Aorta (tissue), 5 donors: ENCODE measurements around the gene ATP5IF1. TPM values are rescaled to one million over a fixed set of nuclear protein-coding genes. Genes with fewer than 3 reads are reported as not detected.

Source experiments
- ATAC-seq: fragments of 200-7000 bp; cut with Tn5 transposase; one replicate; pipeline ENCODE4 v1.9.1; 2022; ENCODE audit warnings: moderate library complexity; ENCODE audit not compliant: low FRiP score
- DNase-seq, 2 donors: peaks; one replicate each; pipeline ENCODE4 v3.0.0-alpha.2; 2020
- H3K27ac ChIP-seq, 2 donors: one replicate each; pipeline ENCODE4 v1.5.1; 2013; ENCODE audit warnings: low read length in 2 of 2, mild to moderate bottlenecking in 2 of 2, moderate library complexity in 2 of 2, control low read depth in 1 of 2, inconsistent platforms in 1 of 2, low read depth in 1 of 2
- H3K27me3 ChIP-seq, 2 donors: one replicate each; pipeline ENCODE4 v1.6.1; 2013; ENCODE audit warnings: control low read depth in 1 of 2, low read length in 1 of 2, mild to moderate bottlenecking in 1 of 2, moderate library complexity in 1 of 2; ENCODE audit not compliant: insufficient read depth in 2 of 2, control insufficient read depth in 1 of 2
- H3K36me3 ChIP-seq, 2 donors: one replicate each; pipeline ENCODE4 v1.6.1; 2013; ENCODE audit warnings: control low read depth in 1 of 2, low read length in 1 of 2, mild to moderate bottlenecking in 1 of 2; ENCODE audit not compliant: insufficient read depth in 2 of 2, control insufficient read depth in 1 of 2
- H3K4me1 ChIP-seq, 2 donors: one replicate each; pipeline ENCODE4 v1.6.1; 2013; ENCODE audit warnings: low read length in 2 of 2, control low read depth in 1 of 2, mild to moderate bottlenecking in 1 of 2, moderate library complexity in 1 of 2; ENCODE audit not compliant: insufficient read depth in 2 of 2, control insufficient read depth in 1 of 2
- H3K4me3 ChIP-seq, 2 donors: one replicate each; pipeline ENCODE4 v1.5.1; 2013; ENCODE audit warnings: low read length in 2 of 2, control low read depth in 1 of 2, mild to moderate bottlenecking in 1 of 2
- H3K9me3 ChIP-seq: one replicate; pipeline ENCODE4 v1.6.1; 2013; ENCODE audit warnings: mild to moderate bottlenecking, low read length; ENCODE audit not compliant: control insufficient read depth
- WGBS, 2 donors: extraction: QIAGEN DNeasy Blood & Tissue Kit; methylation state at CpG; one replicate each; pipeline ENCODE4 v1.1.7; 2013; 5-methylcytosine and 5-hydroxymethylcytosine counted together
- intact Hi-C, 2 donors: fragments of 100-400 bp; cut with DNase I; formaldehyde crosslinking; loops; one replicate each; pipeline versions ENCODE4 v1.14.2 to v1.15.0; 2022
- polyA plus RNA-seq, 2 donors: library from polyadenylated mRNA; stranded (reverse); fragments of 200-250 nt; gene quantifications; one replicate each; pipeline ENCODE4 v1.2.3, GENCODE V29; 2013
- total RNA-seq, 2 donors: library from RNA; stranded (reverse); fragmentation: NEBNext Ultra II Directional; extraction: Animal tissue kit (Norgen Biotek cat#: 25700); gene quantifications; one replicate each; pipeline ENCODE4 v1.2.1, GENCODE V29; 2021
- donor health status: healthy with polysubstance abuse.
- donor health status: Bipolar disorder and iron deficiency.
- donor health status: DM: no; HTN: no; CAD: no.
- donor health status: DM: no; HTN: no; CAD: no.
- donor health status: DM: yes; HTN: yes; CAD: no.

Gene ATP5IF1
- total and polyA plus RNA-seq, 4 donors = 56.3 to 391 (median 153) TPM

DNA sequence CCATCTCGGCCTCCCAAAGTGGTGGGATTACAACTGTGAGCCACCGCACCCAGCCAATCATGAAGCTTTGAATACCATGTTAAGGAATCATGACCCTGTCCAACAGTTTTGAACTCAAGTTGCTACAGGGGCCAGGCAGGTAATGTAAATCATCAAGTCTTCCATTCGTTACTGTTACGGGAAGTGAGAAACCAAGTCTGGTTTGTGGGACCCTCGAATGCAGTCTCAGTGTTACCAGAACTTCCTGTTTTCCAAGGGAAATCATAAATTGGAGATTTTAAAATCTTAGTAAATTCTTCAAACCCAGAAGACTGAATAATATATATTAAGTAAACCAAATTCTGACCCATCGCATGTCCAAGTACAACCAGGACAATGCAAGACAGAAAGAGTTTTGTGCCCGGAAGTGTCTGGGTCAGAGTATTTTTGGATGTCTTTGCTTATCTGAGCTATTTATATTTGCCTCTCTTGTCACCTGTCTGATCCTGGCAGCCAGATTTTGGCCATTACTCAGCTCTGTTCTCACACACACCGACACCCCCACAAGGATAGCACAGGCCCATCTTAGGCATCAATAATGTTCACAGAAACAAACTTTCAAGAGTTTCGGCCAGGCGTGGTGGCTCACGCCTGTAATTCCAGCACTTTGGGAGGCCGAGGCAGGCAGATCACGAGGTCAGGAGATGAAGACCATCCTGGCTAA, 8.8 kb downstream of the ATP5IF1 start:
- Histone ChIP-seq H3K4me1 (no peaks in the 10 kb centered on the region), H3K9me3 (no peaks in the 10 kb centered on the region), H3K4me3 (no peak overlapping the region), H3K36me3 (no peaks in the 10 kb centered on the region), H3K27ac (no peak overlapping the region), H3K27me3 (no peaks in the 10 kb centered on the region)
- 83 to 86% methylated on average over 13 of the region's 13 CpGs for WGBS, 2 donors
- intact Hi-C loops = no loop called here
- no peak for DNase-seq
- ATAC-seq = no peak

DNA sequence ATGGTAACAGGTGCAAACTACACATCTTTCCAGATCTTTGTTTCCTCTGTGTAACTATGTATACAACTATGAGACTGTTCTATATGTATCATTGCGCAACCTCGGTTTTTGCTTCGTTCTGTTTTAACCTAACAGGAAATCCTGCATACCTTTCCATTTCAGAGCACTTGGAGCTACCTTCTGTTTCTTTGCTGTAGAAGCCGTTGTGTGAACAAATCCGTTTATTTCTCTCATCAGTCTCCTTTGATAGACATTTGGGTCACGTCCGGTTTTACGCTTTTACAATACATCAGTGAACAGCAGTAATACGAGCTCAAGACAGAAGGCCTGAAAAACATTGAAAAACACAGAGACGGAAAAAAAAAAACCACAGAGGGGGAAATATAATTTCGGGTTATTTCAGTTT, 10.5 kb downstream of the ATP5IF1 start:
- intact Hi-C loops = no loop called here
- ATAC-seq (no peak), DNase-seq (no peak)
- Histone ChIP-seq H3K4me3 (peak overlapping the region in 1 of 2 donors; percentile 40), H3K4me1 (no peaks in the 10 kb centered on the region), H3K9me3 (no peaks in the 10 kb centered on the region), H3K27ac (no peak overlapping the region), H3K27me3 (no peaks in the 10 kb centered on the region), H3K36me3 (no peaks in the 10 kb centered on the region)
- WGBS, 2 donors = 48 to 78% methylated on average over 11 of the region's 11 CpGs

DNA sequence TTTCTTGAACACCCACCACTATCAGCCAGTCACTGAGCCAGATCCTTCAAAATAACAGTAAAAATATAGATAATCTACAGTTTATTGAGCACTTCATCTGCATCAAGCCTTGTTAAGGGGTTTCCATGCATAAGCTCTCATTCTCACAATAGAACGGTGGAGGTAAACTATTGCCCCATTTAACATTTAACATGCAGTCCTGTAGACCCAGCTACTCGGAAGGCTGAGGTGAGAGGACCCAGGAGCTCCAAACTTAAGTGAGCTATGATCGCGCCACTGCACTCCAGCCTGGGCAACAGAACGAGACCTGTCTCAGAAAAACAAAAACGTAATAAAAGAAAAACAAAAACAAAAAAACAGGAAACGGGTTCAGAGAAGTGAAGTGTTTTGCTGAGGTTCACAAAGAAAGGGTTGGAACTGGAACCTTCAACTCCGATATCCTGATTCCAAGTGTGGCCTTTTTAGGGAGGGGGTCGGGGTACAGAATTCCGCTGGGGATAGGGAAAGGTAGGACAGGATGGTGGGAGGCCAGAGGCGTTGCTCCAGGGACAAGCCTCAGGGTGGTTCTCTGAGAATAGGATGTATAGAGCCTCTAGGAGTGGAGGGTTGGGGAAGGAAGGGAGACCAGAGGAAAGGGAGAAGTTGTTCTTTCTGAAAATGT, 11.8 kb downstream of the ATP5IF1 start:
- H3K36me3 ChIP-seq = no peaks in the 10 kb centered on the region
- H3K9me3 ChIP-seq = no peaks in the 10 kb centered on the region
- no peaks in the 10 kb centered on the region for H3K27me3 ChIP-seq
- DNase-seq (no peak), ATAC-seq (no peak)
- 49 to 52% methylated on average over 11 of the region's 11 CpGs for WGBS, 2 donors
- no peaks in the 10 kb centered on the region for H3K4me1 ChIP-seq
- no peak overlapping the region for H3K4me3 ChIP-seq
- H3K27ac ChIP-seq = peak overlapping the region in 1 of 2 donors; percentile 86
- intact Hi-C loops = loop anchor here in 1 of 2 donors (1.0 kb wide), 1 partner anchor 82 kb away; the partner anchor contains the start of gene MED18

DNA sequence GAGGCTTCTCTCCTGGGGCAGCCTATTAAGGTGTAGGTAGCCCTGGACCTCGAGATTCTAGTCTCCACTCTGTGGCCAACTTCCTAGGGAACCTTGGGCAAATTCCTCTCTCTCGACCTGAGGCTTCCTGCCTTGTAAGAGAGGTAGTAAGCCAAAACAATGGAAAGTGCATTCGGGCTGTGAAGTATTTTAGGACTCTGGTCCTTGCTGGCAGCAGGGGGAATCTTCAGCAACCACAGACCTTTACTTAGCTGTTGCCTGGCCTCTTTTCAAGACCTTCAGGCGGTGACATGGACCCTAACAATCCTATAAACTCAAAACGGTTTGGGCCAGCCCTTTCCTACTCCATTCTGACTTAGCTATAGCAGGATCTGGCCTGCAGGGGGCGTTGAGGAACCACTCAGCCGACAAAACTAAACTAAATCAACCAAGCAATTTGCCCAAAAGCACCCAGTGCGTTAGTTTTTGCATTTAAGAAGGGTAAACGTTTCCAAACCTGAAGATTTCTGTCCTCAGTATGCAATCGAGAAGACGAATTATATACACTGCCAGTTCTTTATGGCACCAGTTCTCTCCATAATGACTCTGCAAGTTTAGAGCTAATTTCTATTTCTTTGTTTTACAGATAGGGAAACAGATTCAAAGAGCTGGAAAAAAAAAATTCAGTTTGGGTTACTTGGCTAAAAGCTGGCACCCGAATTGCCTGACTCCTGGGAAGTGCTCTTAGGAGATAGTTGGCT, 12.5 kb downstream of the ATP5IF1 start:
- 1% methylated on average over 12 of the region's 12 CpGs for WGBS, 2 donors
- Histone ChIP-seq H3K4me3 (no peak overlapping the region), H3K9me3 (no peaks in the 10 kb centered on the region), H3K27ac (peak overlapping the region in 1 of 2 donors; percentile 86), H3K27me3 (no peaks in the 10 kb centered on the region), H3K36me3 (no peaks in the 10 kb centered on the region), H3K4me1 (no peaks in the 10 kb centered on the region)
- DNase-seq (peak; percentile 85 to 92), ATAC-seq (peak; percentile 89)
- intact Hi-C loops = loop anchor here in 1 of 2 donors (1.0 kb wide), 1 partner anchor 81 kb away; the partner anchor contains the start of gene MED18

DNA sequence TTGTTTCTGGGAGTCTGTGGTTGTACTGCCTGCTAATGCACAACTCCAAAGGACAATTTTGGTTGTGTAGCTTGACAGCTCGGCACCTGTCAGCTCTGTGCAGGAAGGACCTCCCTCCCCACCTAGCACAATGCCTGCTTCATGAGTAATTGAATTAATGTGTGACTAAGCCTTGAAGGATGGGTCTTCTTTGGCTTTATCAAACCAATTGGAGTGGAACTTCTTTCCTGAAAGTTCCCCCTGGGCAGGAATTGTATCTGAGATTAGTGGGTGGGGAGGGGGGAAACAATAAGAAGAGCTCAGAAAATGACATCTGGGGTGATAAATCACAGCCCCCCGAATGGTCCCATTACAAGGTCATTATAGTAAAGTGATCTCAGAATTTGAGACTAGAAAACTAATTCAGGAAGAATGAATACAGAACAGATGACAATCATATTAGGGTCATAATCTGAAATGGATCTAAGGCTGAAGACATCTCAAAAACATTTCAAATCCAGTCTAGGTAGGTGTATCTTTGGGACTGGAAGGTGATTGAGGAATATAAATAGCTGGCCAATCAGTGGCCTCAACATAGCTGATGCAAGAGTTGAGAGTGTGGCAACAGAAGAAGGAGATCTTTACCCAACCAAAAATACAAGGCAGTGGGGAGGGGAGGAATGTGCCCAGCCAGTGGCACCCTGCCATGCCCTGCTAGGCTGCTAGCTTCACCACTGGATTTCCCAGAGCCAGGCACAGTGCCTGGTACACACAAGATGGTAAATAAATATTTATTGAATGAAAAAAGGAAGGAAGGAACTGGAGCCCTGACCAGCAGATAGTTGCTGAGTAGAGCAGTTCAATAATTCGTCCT, 13.3 kb downstream of the ATP5IF1 start:
- DNase-seq (peak; percentile 70 to 80), ATAC-seq (no peak)
- Histone ChIP-seq H3K9me3 (no peaks in the 10 kb centered on the region), H3K4me3 (no peak overlapping the region), H3K4me1 (no peaks in the 10 kb centered on the region), H3K36me3 (no peaks in the 10 kb centered on the region), H3K27ac (no peak overlapping the region), H3K27me3 (no peaks in the 10 kb centered on the region)
- WGBS, 2 donors = 24 to 33% methylated on average over 3 of the region's 3 CpGs
- intact Hi-C loops = no loop called here

DNA sequence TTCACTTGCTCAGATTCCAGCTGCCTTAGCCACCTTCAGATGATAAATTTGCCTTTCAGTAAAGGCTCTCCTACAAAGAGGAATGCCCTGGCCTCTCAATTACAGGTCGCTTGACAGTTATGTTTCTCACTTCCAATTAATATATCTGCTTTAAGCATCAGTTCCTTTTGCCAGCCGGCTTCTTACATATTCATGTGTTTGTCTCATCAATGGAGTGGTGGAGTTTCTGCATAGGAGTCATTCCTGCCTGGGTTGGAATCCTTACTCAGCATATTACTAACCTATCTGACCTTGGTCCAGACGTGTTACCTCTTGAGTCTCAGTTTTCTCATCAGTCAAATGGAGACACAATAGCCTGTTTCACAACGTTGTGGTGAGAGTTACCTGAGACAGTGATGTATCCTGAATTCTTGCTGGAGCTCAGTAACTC, 14.0 kb downstream of the ATP5IF1 start:
- intact Hi-C loops = no loop called here
- Histone ChIP-seq H3K4me1 (no peaks in the 10 kb centered on the region), H3K27me3 (no peaks in the 10 kb centered on the region), H3K9me3 (no peaks in the 10 kb centered on the region), H3K36me3 (no peaks in the 10 kb centered on the region), H3K27ac (no peak overlapping the region), H3K4me3 (no peak overlapping the region)
- 58 to 69% methylated on average over 4 of the region's 4 CpGs for WGBS, 2 donors
- ATAC-seq (no peak), DNase-seq (no peak)

DNA sequence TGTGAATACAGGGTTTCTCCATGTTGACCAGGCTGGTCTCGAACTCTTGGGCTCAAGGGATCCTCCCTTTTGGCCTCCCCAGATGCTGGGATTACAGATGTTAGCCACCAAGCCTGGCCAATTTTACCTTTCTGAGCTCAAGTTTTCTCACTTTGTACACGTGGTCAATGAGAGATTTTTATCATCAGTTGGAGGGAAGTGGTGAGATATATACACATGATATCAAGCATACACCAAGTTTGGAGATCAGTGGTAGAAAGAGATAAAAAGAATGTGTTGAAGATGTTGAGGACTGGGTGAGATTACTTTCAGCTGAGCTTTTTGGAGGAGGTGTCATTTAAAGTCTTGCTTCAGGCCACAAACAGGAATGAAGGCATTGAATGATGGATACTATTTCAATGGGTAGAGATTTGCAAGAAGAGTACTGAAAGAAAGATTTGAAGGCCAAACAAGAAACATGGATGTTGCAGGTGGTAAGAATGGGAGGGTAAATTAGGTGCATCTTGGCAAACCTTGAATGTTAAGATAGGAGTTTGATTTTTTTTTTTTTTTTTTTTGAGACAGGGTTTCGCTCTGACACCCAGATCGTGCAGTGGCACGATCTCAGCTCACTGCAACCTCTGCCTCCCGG, 20.4 kb downstream of the ATP5IF1 start:
- H3K9me3 ChIP-seq = no peaks in the 10 kb centered on the region
- H3K36me3 ChIP-seq = no peaks in the 10 kb centered on the region
- H3K27ac ChIP-seq = no peak overlapping the region
- DNase-seq (no peak), ATAC-seq (no peak)
- H3K27me3 ChIP-seq = no peaks in the 10 kb centered on the region
- no peak overlapping the region for H3K4me3 ChIP-seq
- intact Hi-C loops = no loop called here
- 78 to 82% methylated on average over 6 of the region's 6 CpGs for WGBS, 2 donors
- H3K4me1 ChIP-seq = no peaks in the 10 kb centered on the region

DNA sequence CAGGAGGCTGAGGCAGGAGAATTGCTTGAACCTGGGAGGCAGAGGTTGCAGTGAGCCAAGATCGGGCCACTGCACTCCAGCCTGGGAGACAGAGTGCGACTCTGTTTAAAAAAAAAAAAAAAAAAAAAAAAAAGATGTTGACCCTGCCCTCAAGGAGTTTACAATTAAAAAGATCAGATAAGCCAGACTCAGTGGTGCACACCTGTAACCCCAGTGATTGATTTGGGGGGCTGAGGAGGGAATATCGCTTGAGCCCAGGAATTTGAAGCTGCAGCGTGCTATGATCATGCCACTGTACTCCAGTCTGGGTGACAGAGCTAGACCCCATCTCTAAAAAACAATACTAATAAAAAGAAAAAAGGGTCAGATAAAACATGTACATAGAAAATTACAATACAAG, 21.8 kb downstream of the ATP5IF1 start:
- no peaks in the 10 kb centered on the region for H3K9me3 ChIP-seq
- no peaks in the 10 kb centered on the region for H3K36me3 ChIP-seq
- DNase-seq = no peak
- H3K27me3 ChIP-seq = no peaks in the 10 kb centered on the region
- ATAC-seq = no peak
- H3K27ac ChIP-seq = no peak overlapping the region
- 97 to 99% methylated on average over 4 of the region's 4 CpGs for WGBS, 2 donors
- H3K4me1 ChIP-seq = no peaks in the 10 kb centered on the region
- no peak overlapping the region for H3K4me3 ChIP-seq
- intact Hi-C loops = no loop called here
